K562 (cell line): ENCODE measurements around the gene TNIP1. TPM values are rescaled to one million over a fixed set of nuclear protein-coding genes. Genes with fewer than 3 reads are reported as not detected.

ENCODE experiments used
- DIDO1 ChIP-seq: fragments of 450-650 bp; IDR thresholded peaks from 2 replicates; pipeline ENCODE4 v1.6.1; 2016; ENCODE audit warnings: low read depth, missing biosample characterization, missing genetic modification characterization
- E2F5 ChIP-seq: sonication (generic); formaldehyde crosslinking; IDR thresholded peaks from 2 replicates; pipeline ENCODE4 v1.8.0; 2022; ENCODE audit warnings: mild to moderate bottlenecking, missing genetic modification reagents
- FOXA3 ChIP-seq, 2 experiments: fragments of 450-650 bp in 1 of 2; sonication (generic) in 1 of 2; formaldehyde crosslinking; IDR thresholded peaks in 1 of 2; conservative IDR thresholded peaks in 1 of 2; 2 replicates each; pipeline versions ENCODE4 v1.4.0 to v1.8.0; 2020 to 2022; ENCODE audit warnings: mild to moderate bottlenecking in 2 of 2, missing genetic modification reagents in 1 of 2
- NFE2L1 ChIP-seq: fragments of 450-650 bp; IDR thresholded peaks from 2 replicates; pipeline ENCODE4 v1.6.1; 2016; ENCODE audit warnings: missing genetic modification characterization, low read depth, mild to moderate bottlenecking, missing compliant biosample characterization, moderate library complexity, borderline replicate concordance
- TCF7 ChIP-seq: sonication (generic); IDR thresholded peaks from 2 replicates; pipeline ENCODE4 v1.6.1; 2016; ENCODE audit warnings: antibody characterized with exemption, borderline replicate concordance
- UBTF ChIP-seq, 2 experiments: IDR thresholded peaks; 2 replicates each; pipeline ENCODE4 v1.6.1; 2012; ENCODE audit warnings: improper control_type of control experiment in 2 of 2, low read depth in 2 of 2, low read length in 2 of 2, borderline replicate concordance in 1 of 2
- ZBTB5 ChIP-seq: fragments of 450-650 bp; IDR thresholded peaks from 2 replicates; pipeline ENCODE4 v1.6.1; 2017; ENCODE audit warnings: antibody characterized with exemption
- polyA plus RNA-seq, 8 experiments: library from polyadenylated mRNA; depleted of rRNA in 4 of 8; stranded (reverse) in 5 of 8; unstranded in 3 of 8; fragments of >200 nt; fragmentation: Nextera tagmentation in 2 of 8; fragmentation: Illumina TruSeq in 1 of 8; extraction: Ambion mirVana in 2 of 8; extraction: Trizol in 1 of 8; gene quantifications; 2 replicates each; pipeline versions ENCODE4 v1.2.1 to v1.2.3, GENCODE V29; 2011 to 2014; ENCODE audit warnings: inconsistent platforms in 1 of 8, missing spikeins in 1 of 8
- total RNA-seq, 7 experiments: library from RNA; depleted of rRNA in 6 of 7; stranded (reverse); fragments of >200 nt in 6 of 7; fragmentation: Illumina TruSeq in 2 of 7; extraction: Trizol in 2 of 7; gene quantifications; 2 replicates each; pipeline versions ENCODE4 v1.2.1 to v1.2.3, GENCODE V29; 2011 to 2021; ENCODE audit warnings: low replicate concordance in 1 of 7

The TNIP1 gene
- total and polyA plus RNA-seq, 9 of the 15 experiments (the other 6 are each of a cell fraction or from before 2014, with no cell fraction given) = 0.46 to 41.0 (median 24.6) TPM

- TF ChIP-seq ZBTB5 (no peak), FOXA3 (CRISPR knock-in tag; conservative IDR thresholded peaks at IDR 0.05 in 1 of 2, IDR thresholded peaks at IDR 0.05 in 1 of 2) (no peak), E2F5 (no peak), UBTF (IDR thresholded peaks at IDR 0.05; ENCODE audit: borderline replicate concordance in 1 of 2, low read depth in 2 of 2, low read length in 2 of 2) (no peak), DIDO1 (tag) (no peak), TCF7 (no peak), NFE2L1 (no peak)
These were observed 91.1 kb downstream of the TNIP1 start (continued) for GRCh38 chr5:150989695-150990094.
